B cell (primary cell): ENCODE data around the gene ACIN1.

Experiments used
- EZH2 ChIP-seq: IDR thresholded peaks from 2 replicates; pipeline ENCODE4 v1.6.1; 2012; ENCODE audit warnings: borderline replicate concordance, low read depth, mild to moderate bottlenecking, moderate library complexity, low read length; ENCODE audit not compliant: insufficient read depth, poor library complexity, severe bottlenecking
- TF ChIP-seq, protein P1 (sequence below): fragments of 200-600 bp; IDR thresholded peaks from one replicate; pipeline ENCODE4 v1.8.0; 2022; ENCODE audit warnings: antibody characterized with exemption, mild to moderate bottlenecking

- TF ChIP-seq, protein P1, sequence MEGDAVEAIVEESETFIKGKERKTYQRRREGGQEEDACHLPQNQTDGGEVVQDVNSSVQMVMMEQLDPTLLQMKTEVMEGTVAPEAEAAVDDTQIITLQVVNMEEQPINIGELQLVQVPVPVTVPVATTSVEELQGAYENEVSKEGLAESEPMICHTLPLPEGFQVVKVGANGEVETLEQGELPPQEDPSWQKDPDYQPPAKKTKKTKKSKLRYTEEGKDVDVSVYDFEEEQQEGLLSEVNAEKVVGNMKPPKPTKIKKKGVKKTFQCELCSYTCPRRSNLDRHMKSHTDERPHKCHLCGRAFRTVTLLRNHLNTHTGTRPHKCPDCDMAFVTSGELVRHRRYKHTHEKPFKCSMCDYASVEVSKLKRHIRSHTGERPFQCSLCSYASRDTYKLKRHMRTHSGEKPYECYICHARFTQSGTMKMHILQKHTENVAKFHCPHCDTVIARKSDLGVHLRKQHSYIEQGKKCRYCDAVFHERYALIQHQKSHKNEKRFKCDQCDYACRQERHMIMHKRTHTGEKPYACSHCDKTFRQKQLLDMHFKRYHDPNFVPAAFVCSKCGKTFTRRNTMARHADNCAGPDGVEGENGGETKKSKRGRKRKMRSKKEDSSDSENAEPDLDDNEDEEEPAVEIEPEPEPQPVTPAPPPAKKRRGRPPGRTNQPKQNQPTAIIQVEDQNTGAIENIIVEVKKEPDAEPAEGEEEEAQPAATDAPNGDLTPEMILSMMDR, result no peak
- TF ChIP-seq EZH2, result no peak
Measured at GRCh38 chr14:23141706-23142444, 46.9 kb upstream of the ACIN1 start.
